GM20431 (cell line): ENCODE measurements around the gene CLEC18A.

Experiments used
- in situ Hi-C: fragments of 300-500 bp; cut with MseI, MboI; formaldehyde crosslinking; loops from one replicate; pipeline ENCODE4 v1.15.0; 2020; ENCODE audit warnings: low sequenced_read_pairs; ENCODE audit not compliant: unreplicated experiment

Gene CLEC18A

GRCh38 chr16:69929480-69929879 is 21.7 kb upstream of the CLEC18A start:
- in situ Hi-C loops, result no loop called here

GRCh38 chr16:69930117-69930776 is 20.9 kb upstream of the CLEC18A start:
- in situ Hi-C loops, result loop anchor here (10.0 kb wide), 1 partner anchor 135 kb away; no protein-coding TSS in a partner anchor

GRCh38 chr16:69931631-69932030 is 19.5 kb upstream of the CLEC18A start:
- in situ Hi-C loops, result loop anchor here (10.0 kb wide), 1 partner anchor 137 kb away; no protein-coding TSS in a partner anchor

- in situ Hi-C loops, result loop anchor here (10.0 kb wide), 1 partner anchor 137 kb away; no protein-coding TSS in a partner anchor
Observed at GRCh38 chr16:69932228-69932627, 18.9 kb upstream of the CLEC18A start.

GRCh38 chr16:69932691-69933392 is 18.3 kb upstream of the CLEC18A start:
- in situ Hi-C loops, result loop anchor here (10.0 kb wide), 1 partner anchor 138 kb away; no protein-coding TSS in a partner anchor

GRCh38 chr16:69934044-69934443 is 17.1 kb upstream of the CLEC18A start:
- in situ Hi-C loops, result loop anchor here (10.0 kb wide), 1 partner anchor 139 kb away; no protein-coding TSS in a partner anchor

GRCh38 chr16:69934751-69935150 is 16.4 kb upstream of the CLEC18A start:
- in situ Hi-C loops, result loop anchor here (10.0 kb wide), 1 partner anchor 140 kb away; no protein-coding TSS in a partner anchor

GRCh38 chr16:69935278-69935711 is 15.8 kb upstream of the CLEC18A start:
- in situ Hi-C loops, result loop anchor here (10.0 kb wide), 1 partner anchor 140 kb away; no protein-coding TSS in a partner anchor

- in situ Hi-C loops, result loop anchor here (10.0 kb wide), 1 partner anchor 141 kb away; no protein-coding TSS in a partner anchor
Observed at GRCh38 chr16:69935740-69936139, 15.4 kb upstream of the CLEC18A start.

GRCh38 chr16:69936252-69936651 is 14.9 kb upstream of the CLEC18A start:
- in situ Hi-C loops, result loop anchor here (10.0 kb wide), 1 partner anchor 141 kb away; no protein-coding TSS in a partner anchor

- in situ Hi-C loops, result loop anchor here (10.0 kb wide), 1 partner anchor 142 kb away; no protein-coding TSS in a partner anchor
Observed at GRCh38 chr16:69936751-69937211, 14.4 kb upstream of the CLEC18A start.

GRCh38 chr16:69937465-69937951 is 13.6 kb upstream of the CLEC18A start:
- in situ Hi-C loops, result loop anchor here (10.0 kb wide), 1 partner anchor 143 kb away; no protein-coding TSS in a partner anchor

GRCh38 chr16:69938981-69939820 is 11.9 kb upstream of the CLEC18A start:
- in situ Hi-C loops, result loop anchor here (10.0 kb wide), 1 partner anchor 144 kb away; no protein-coding TSS in a partner anchor

- in situ Hi-C loops, result loop anchor here (10.0 kb wide), 1 partner anchor 145 kb away; no protein-coding TSS in a partner anchor
Observed at GRCh38 chr16:69939821-69940585, 11.1 kb upstream of the CLEC18A start.

GRCh38 chr16:69940676-69941075 is 10.5 kb upstream of the CLEC18A start:
- in situ Hi-C loops, result no loop called here

GRCh38 chr16:69941251-69942098 is 9.7 kb upstream of the CLEC18A start:
- in situ Hi-C loops, result no loop called here

- in situ Hi-C loops, result no loop called here
Observed at GRCh38 chr16:69942099-69942491, 9.0 kb upstream of the CLEC18A start.

GRCh38 chr16:69942627-69943170 is 8.4 kb upstream of the CLEC18A start:
- in situ Hi-C loops, result no loop called here
